Thyroid gland (tissue), 4 donors: ENCODE results near the gene MGAT5. TPM values are rescaled to one million over a fixed set of nuclear protein-coding genes. Genes with fewer than 3 reads are reported as not detected.

Experiments
- DNase-seq, 2 donors: peaks; one replicate each; pipeline ENCODE4 v3.0.0-alpha.2; 2019
- H3K27ac ChIP-seq, 3 donors: fragments of 200-600 bp; sonication (generic); 1 replicate in 2 of 3; 2 replicates in 1 of 3; pipeline ENCODE4 v1.5.1; 2016 to 2019; ENCODE audit warnings: mild to moderate bottlenecking in 1 of 3, moderate library complexity in 1 of 3
- H3K27me3 ChIP-seq: fragments of 200-600 bp; sonication (generic); one replicate; pipeline ENCODE4 v1.5.1; 2019
- H3K36me3 ChIP-seq, 2 donors: fragments of 200-600 bp; sonication (generic); one replicate each; pipeline ENCODE4 v1.5.1; 2016 to 2019
- H3K4me1 ChIP-seq, 2 donors: fragments of 200-600 bp; sonication (generic); one replicate each; pipeline ENCODE4 v1.5.1; 2017 to 2019
- H3K4me3 ChIP-seq, 3 donors: fragments of 200-600 bp; sonication (generic); replicated peaks in 1 of 3; 1 replicate in 2 of 3; 2 replicates in 1 of 3; pipeline ENCODE4 v1.5.1; 2016; ENCODE audit warnings: mild to moderate bottlenecking in 1 of 3
- H3K9me3 ChIP-seq: fragments of 200-600 bp; sonication (generic); one replicate; pipeline ENCODE4 v1.5.1; 2017
- POLR2A ChIP-seq, 2 donors: fragments of 450-650 bp; IDR thresholded peaks; one replicate each; pipeline ENCODE4 v1.6.1; 2017; ENCODE audit warnings: antibody characterized with exemption in 2 of 2, mild to moderate bottlenecking in 2 of 2, moderate library complexity in 1 of 2
- WGBS, 2 donors: methylation state at CpG; one replicate each; pipeline ENCODE4 v1.1.5; 2017; 5-methylcytosine and 5-hydroxymethylcytosine counted together
- intact Hi-C: fragments of 100-400 bp; cut with DNase I; formaldehyde crosslinking; loops from one replicate; pipeline ENCODE4 v1.15.1; 2023
- total RNA-seq, 4 donors: library from RNA; depleted of rRNA; stranded (reverse); fragments of >200 nt; gene quantifications; one replicate each; pipeline ENCODE4 v1.2.3, GENCODE V29; 2016
- TF ChIP-seq, protein P1 (sequence below), 6 experiments: fragments of 200-600 bp in 3 of 6; fragments of 450-650 bp in 3 of 6; sonication (generic) in 3 of 6; IDR thresholded peaks; one replicate each; pipeline ENCODE4 v1.5.1; 2016 to 2019; ENCODE audit warnings: antibody characterized with exemption in 6 of 6, mild to moderate bottlenecking in 2 of 6, inconsistent platforms in 1 of 6, moderate library complexity in 1 of 6

The MGAT5 gene
- total RNA-seq, 4 donors from 2014 or later = 47.5 to 64.4 (median 50.4) TPM

DNA sequence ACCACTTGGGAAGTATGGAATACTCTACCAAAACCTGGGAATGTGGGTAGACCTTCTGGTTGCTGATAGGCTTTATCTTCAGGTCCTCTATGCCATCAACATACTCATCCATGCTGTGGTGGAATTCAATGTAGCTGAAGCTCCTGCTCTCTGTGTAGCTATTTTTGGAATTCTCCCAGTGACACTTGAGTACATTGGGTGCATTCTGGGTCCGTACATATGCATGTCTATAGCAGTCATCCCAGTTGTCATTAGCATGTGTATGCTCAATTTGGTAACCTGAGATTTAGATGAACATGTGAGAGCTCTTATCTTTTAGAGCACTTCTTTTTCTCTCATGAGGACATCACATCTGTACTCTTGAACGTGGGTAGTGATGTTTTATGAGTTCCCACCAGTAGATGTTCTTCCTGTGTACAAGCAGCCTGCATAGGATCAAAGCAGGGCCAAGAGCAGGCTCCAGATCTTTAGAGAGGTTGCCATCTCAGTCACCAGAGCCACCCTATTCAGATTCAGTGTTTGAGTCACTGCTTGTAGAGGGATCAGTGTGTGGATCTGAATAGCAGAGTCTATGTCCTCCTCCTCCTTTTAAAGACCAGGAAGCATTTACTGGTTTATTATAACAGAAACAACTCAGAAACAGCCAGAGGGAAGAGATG is 65.9 kb downstream of the MGAT5 start:
- no peak for TF ChIP-seq POLR2A (IDR thresholded peaks at IDR 0.05)
- TF ChIP-seq, protein P1, sequence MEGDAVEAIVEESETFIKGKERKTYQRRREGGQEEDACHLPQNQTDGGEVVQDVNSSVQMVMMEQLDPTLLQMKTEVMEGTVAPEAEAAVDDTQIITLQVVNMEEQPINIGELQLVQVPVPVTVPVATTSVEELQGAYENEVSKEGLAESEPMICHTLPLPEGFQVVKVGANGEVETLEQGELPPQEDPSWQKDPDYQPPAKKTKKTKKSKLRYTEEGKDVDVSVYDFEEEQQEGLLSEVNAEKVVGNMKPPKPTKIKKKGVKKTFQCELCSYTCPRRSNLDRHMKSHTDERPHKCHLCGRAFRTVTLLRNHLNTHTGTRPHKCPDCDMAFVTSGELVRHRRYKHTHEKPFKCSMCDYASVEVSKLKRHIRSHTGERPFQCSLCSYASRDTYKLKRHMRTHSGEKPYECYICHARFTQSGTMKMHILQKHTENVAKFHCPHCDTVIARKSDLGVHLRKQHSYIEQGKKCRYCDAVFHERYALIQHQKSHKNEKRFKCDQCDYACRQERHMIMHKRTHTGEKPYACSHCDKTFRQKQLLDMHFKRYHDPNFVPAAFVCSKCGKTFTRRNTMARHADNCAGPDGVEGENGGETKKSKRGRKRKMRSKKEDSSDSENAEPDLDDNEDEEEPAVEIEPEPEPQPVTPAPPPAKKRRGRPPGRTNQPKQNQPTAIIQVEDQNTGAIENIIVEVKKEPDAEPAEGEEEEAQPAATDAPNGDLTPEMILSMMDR (IDR thresholded peaks at IDR 0.05) = no peak
- no peaks in the 10 kb centered on the region for H3K9me3 ChIP-seq
- intact Hi-C loops = no loop called here
- no peak overlapping the region for H3K4me3 ChIP-seq
- 54 to 76% methylated on average over 2 of the region's 2 CpGs for WGBS, 2 donors
- H3K4me1 ChIP-seq = peaks cover 7 to 12% of the 10 kb centered on the region in 2 donors
- H3K36me3 ChIP-seq = no peaks in the 10 kb centered on the region
- no peaks in the 10 kb centered on the region for H3K27me3 ChIP-seq
- DNase-seq = no peak
- H3K27ac ChIP-seq = no peak overlapping the region

DNA sequence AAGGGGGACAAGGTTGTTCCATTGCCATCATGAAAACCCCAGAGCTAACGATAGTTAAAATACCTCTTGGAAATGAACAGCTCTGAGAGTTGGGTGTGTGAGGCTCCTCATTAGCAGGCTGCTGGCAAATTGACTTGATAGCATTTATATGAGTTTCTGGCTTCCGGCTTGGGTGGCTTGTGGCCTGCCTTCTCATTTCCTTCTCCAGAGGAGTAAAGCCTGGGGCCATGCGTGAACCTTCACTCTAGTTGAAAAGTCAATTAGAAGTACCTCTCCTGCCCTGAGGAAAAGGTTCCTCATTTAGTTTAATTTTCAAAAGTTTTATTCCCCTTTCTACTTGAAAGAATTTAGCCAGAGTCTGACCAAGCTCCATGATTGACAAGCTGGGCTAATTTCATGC is 67.1 kb downstream of the MGAT5 start:
- Histone ChIP-seq H3K4me3 (no peak overlapping the region), H3K4me1 (no peaks in the 10 kb centered on the region), H3K27me3 (no peaks in the 10 kb centered on the region), H3K9me3 (no peaks in the 10 kb centered on the region), H3K27ac (no peak overlapping the region), H3K36me3 (no peaks in the 10 kb centered on the region)
- DNase-seq = no peak
- TF ChIP-seq, protein P1 (IDR thresholded peaks at IDR 0.05) = no peak
- TF ChIP-seq POLR2A (IDR thresholded peaks at IDR 0.05) = no peak
- intact Hi-C loops = no loop called here
- WGBS, 2 donors = 77 to 95% methylated on average over 3 of the region's 3 CpGs

DNA sequence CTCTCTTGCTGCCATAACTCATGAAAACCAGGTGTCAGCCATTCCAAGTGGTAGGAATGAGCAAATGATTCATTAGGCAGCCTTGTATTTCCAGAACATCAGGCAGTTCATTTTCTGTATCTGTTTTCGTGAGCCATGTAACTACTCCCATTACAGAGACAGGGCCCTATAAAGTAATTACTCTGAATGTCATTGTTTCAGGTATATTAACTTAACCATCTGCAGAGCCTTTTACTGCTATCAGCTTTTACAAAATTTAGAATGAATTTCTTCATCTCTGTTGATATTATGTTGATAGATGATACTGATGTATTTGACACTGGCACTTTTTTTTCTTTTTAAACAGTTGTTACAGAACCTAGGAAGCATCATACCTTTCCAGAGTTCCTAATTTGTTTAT is 69.9 kb downstream of the MGAT5 start:
- Histone ChIP-seq H3K27ac (no peak overlapping the region), H3K4me1 (no peaks in the 10 kb centered on the region), H3K27me3 (no peaks in the 10 kb centered on the region), H3K36me3 (no peaks in the 10 kb centered on the region), H3K9me3 (no peaks in the 10 kb centered on the region), H3K4me3 (no peak overlapping the region)
- 94% methylated on average over 1 of the region's 1 CpG for WGBS, 2 donors
- intact Hi-C loops = no loop called here
- TF ChIP-seq POLR2A (IDR thresholded peaks at IDR 0.05) = no peak
- TF ChIP-seq, protein P1 (IDR thresholded peaks at IDR 0.05) = no peak
- no peak for DNase-seq

DNA sequence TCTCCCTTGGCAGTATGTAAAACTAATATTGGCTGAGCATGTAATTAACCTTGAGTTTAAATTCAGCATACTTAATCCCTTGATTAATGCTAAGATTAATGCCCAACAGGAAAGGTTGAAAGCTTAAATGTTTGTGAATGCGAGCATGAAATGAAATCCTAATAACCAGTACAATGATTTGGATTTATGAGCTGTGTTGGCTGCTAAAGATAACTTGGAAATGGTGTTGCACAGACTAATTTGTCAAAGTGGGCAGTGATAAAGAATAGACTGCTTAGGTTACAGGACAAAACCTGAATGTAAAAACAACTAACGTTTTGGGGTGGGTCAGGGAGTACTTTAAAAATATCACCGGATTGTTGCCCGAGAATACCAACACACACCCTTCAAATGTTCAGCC is 70.6 kb downstream of the MGAT5 start:
- no peak overlapping the region for H3K4me3 ChIP-seq
- no peaks in the 10 kb centered on the region for H3K36me3 ChIP-seq
- intact Hi-C loops = no loop called here
- H3K27me3 ChIP-seq = no peaks in the 10 kb centered on the region
- H3K9me3 ChIP-seq = no peaks in the 10 kb centered on the region
- no peak overlapping the region for H3K27ac ChIP-seq
- H3K4me1 ChIP-seq = no peaks in the 10 kb centered on the region
- no peak for DNase-seq
- TF ChIP-seq, protein P1 (IDR thresholded peaks at IDR 0.05) = no peak
- no peak for TF ChIP-seq POLR2A (IDR thresholded peaks at IDR 0.05)
- 70 to 77% methylated on average over 4 of the region's 4 CpGs for WGBS, 2 donors

DNA sequence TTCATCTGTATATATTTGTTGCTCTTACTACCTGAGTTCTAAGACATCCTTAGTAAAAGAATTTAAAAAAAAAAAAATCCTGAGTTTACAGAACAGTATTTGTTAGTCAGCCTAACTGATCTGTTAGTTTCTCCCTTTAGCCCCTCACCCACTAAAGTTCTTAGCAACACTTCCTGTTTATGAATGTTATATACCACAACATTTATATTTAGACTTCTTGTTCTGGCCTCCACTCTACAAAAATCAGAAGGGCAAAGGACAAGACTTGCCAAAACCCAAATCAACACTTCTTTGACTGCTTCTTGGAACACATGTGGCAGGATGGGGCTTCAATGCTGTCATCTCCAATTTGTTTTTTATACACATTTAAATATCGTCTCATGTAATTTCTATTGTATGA is 71.1 kb downstream of the MGAT5 start:
- Histone ChIP-seq H3K27ac (no peak overlapping the region), H3K4me1 (no peaks in the 10 kb centered on the region), H3K36me3 (no peaks in the 10 kb centered on the region), H3K27me3 (no peaks in the 10 kb centered on the region), H3K9me3 (no peaks in the 10 kb centered on the region), H3K4me3 (no peak overlapping the region)
- 72 to 79% methylated on average over 1 of the region's 1 CpG for WGBS, 2 donors
- no peak for DNase-seq
- no peak for TF ChIP-seq POLR2A (IDR thresholded peaks at IDR 0.05)
- TF ChIP-seq, protein P1 (IDR thresholded peaks at IDR 0.05) = no peak
- intact Hi-C loops = no loop called here
